H1 (cell line): ENCODE results near the gene PIK3C2G. TPM values are rescaled to one million over a fixed set of nuclear protein-coding genes. Genes with fewer than 3 reads are reported as not detected.

Source experiments
- RFX5 ChIP-seq: IDR thresholded peaks from 2 replicates; pipeline ENCODE4 v1.6.1; 2011; ENCODE audit warnings: low read depth, low read length, improper control_type of control experiment, borderline replicate concordance
- polyA plus RNA-seq, 7 experiments: library from polyadenylated mRNA; depleted of rRNA in 3 of 7; stranded (reverse) in 5 of 7; unstranded in 2 of 7; fragments of >200 nt in 5 of 7; fragments of 200-250 nt in 2 of 7; gene quantifications; 1 replicate in 5 of 7; 2 replicates in 1 of 7; 4 replicates in 1 of 7; pipeline versions ENCODE4 v1.2.1 to v1.2.3, GENCODE V29; 2011 to 2013; ENCODE audit warnings: missing spikeins in 2 of 7, mixed read lengths in 2 of 7
- total RNA-seq: library from RNA; stranded (reverse); fragmentation: NEBNext Ultra II Directional; extraction: Animal tissue kit (Norgen Biotek cat#: 25700); gene quantifications from 2 replicates; pipeline ENCODE4 v1.2.1, GENCODE V29; 2021
- TF ChIP-seq, protein P1 (sequence below): IDR thresholded peaks from 2 replicates; pipeline ENCODE4 v1.6.1; 2012; ENCODE audit warnings: inconsistent platforms

Gene PIK3C2G
- total and polyA plus RNA-seq, 2 of the 8 experiments (the other 6 are each of a cell fraction or from before 2014, with no cell fraction given): not detected

DNA sequence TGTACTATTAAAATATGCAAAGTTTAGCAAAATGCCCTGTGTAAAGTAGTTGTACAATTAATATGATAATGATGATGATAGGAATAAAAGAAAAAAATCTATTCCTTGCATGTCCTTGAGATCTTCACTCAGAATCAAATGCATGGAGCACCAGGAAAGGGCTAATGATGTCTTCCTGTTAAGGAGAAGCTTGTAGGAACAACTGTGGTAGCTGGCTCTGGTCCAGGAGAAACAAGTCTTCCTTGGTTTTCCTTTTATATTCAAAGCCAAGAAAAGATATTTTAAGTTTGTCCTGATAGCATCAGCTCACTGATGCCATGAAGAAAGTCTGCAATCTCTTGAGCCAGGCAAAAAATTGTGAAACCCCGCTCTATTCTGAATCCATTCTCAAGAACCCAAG is 138.9 kb downstream of the PIK3C2G start (continued):
- no peak for TF ChIP-seq RFX5
- TF ChIP-seq, protein P1, sequence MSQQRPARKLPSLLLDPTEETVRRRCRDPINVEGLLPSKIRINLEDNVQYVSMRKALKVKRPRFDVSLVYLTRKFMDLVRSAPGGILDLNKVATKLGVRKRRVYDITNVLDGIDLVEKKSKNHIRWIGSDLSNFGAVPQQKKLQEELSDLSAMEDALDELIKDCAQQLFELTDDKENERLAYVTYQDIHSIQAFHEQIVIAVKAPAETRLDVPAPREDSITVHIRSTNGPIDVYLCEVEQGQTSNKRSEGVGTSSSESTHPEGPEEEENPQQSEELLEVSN: no peak
